ENCODE results near the gene RBMY1J. TPM values are rescaled to one million over a fixed set of nuclear protein-coding genes. Genes with fewer than 3 reads are reported as not detected.

RBMY1J gene
- not detected in 5 replicates for total RNA-seq (2022; extraction: Qiagen RNA extraction; ENCODE audit: low read depth)

DNA sequence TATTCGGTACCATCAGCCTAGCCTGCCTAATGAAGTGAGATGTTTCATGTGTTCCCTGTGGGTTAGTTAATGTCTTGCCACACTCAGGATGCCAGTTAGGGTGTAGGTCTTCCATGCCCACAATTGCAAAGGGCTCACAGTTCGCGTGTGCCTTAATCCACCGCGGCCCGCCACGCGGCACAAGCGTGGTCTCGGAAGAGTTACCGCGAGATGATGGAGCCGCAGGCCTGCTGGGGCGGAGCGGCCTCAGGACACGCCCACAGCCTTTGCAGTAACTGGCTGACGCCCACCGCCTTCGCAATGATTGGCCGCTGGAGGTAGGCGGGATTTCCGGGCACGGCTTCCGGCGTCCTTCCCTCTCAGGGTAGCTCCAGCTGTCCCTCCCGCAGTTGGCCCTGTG, at the start of gene RBMY1J:
TSS of gene RBMY1J (plus strand) at position 301 of the 400 bp plus-strand sequence. CDS start 2,038 bp downstream, outside the sequence.

Other genes with a start within 250 kb of the RBMY1J start
- gene RBMY1F, start 220.5 kb upstream of the RBMY1J start, total RNA-seq (2022; extraction: Qiagen RNA extraction; ENCODE audit: low read depth): not detected in 5 replicates

Data from A549 treated with DMSO at 1 μM for 4 hours (cell line).